Stimulated activated CD8-positive, alpha-beta memory T cell treated with anti-CD3 and anti-CD28 coated beads, Interleukin-12 subunit alpha, Interleukin-12 subunit beta, amount 100 ng/mL, for 1 hour (primary cell): ENCODE data around the gene TMEM138.
A peak's percentile ranks its signal among the peaks of the same experiment; 100 is the strongest.

ENCODE experiments used
- DNase-seq: peaks from one replicate; pipeline ENCODE4 v3.0.0-alpha.2; 2020; ENCODE audit warnings: low read depth

TMEM138 gene

DNA sequence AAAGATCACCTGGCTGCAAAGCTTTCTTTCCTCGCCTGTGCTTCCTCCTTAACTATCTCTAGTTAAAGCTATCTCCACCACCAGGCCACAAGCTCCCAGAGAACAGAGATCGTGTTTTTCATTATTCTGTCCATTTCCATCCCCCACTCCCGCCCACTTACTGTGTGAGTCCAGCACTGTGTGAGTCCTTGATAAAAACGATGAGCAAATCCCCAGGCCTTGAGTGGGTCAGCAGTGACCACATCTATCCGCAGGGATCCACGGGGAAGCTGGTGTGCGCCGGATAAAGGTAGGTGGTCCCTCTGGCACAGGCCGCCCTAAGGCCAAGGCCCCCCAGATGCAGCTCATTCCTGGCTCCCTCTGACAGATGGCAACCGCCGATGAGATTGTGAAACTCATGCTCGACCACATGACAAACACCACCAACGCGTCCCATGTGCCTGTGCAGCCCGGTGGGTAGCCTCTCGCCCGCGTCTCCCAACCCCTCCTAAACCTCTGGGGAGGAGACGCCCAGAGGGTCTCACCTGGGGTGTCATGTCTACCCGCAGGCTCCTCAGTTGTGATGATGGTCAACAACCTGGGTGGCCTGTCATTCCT lies 19.9 kb upstream of the TMEM138 start:
- no peak for DNase-seq

DNA sequence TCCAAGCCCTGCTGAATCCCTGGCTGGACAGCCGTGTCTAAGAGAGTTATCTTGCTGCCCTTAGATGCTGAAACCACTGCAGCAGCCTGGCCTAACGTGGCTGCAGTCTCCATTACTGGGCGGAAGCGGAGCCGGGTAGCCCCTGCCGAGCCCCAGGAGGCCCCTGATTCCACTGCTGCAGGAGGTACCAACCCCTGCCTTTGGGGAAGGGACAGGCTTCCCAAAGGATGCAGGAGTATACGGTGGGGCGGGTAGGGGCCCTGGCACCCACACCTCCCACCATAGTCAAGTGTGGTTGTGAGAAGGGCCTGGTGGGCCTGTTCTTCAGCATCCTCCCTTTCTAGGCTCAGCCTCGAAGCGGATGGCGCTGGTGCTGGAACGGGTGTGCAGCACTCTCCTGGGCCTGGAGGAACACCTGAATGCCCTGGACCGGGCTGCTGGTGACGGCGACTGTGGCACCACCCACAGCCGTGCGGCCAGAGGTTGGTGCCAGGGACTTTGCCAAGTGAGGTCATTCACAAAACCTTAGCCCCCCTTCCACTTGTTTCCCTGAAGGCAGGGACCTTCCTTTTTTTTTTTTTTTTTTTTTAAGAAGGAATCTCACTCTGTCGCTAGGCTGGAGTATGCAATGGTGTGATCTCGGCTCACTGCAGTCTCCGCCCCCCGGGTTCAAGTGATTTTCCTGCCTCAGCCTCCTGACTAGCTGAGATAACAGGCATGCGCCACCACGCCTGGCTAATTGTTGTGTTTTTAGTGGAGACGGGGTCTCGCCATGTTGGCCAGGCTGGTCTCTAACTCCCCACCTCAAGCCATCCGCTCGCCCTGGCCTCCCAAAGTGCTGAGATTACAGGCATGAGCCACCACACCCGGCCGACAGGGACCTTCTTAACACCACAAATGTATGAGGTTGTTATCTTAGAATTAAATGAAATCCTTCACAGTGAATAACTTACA lies 18.1 kb upstream of the TMEM138 start:
- DNase-seq = no peak

- DNase-seq = no peak
Measured at GRCh38 chr11:61345170-61345610, 17.0 kb upstream of the TMEM138 start.

GRCh38 chr11:61345954-61346843 lies 16.0 kb upstream of the TMEM138 start:
- DNase-seq = no peak

DNA sequence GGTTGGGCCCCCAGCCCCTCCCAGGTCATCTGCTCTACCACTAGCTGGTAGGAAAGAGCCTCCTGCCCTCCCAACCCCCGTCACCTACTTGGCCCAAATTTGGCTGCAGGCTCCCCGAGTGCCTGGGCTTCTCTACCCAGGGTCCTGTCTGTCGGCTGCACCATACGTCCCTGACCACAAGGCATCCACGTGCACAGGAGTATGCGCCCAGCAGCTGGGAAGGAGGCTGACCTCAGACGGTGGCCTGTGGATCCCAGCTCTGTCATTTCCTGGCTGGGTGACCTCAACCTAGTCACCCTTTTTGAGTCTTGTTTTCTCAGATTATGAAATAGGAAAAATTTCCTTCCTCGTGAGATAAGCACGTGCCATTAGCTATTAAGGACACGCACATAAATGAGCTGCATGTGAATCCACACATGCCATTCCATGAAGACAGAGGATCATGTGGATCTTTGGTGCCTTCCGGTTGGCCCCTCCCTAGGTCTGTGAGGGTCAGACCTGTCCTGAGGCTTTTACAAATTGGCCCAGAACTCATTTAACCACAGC lies 14.2 kb upstream of the TMEM138 start:
- no peak for DNase-seq

DNA sequence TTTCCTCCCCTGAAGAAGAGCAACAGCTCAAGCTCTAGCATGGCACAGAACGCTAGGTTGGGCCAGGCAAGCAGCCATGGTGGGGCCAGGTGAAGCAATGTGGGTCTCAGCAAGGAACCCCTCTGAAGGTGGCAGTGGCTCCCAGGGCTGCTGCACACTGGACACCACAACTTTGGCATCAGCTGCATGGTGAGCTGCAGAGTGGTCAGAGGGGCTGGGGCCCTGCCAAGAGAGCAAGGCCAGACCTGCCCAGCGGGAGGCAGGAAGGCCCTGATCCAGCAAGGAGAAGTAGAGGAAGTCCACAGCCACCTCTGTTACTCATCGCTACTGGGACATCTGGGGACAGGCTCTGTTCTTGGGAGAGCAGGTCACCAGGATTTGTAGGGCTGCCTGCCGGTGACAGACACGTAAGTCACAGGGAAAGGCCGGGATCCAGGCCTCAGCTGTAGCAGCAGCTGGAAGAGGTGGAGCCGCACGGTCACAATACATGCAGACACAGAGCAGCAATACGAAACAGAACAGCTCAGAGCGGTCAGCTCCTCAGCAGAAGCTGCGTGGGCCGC lies 12.9 kb upstream of the TMEM138 start:
- DNase-seq = no peak

DNA sequence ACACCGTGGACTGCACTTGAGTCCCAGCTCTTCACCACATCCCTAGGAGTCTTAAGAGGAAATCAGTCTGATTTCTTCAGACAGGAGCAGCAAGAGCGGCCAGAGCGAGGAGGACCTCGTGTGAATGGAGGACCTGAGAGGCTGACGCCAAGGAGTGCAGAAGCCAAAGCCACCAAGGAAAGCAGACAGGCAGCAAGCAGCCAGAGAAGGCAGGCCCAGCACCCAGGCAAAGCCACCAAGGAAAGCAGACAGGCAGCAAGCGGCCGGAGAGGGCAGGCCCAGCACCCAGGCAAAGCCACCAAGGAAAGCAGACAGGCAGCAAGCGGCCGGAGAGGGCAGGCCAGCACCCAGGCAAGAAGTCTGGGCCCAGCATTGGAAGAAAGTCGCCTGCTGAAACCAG lies 12.3 kb upstream of the TMEM138 start:
- no peak for DNase-seq

- no peak for DNase-seq
Measured at GRCh38 chr11:61350336-61350735, 11.8 kb upstream of the TMEM138 start.

GRCh38 chr11:61350803-61351202 lies 11.4 kb upstream of the TMEM138 start:
- no peak for DNase-seq

DNA sequence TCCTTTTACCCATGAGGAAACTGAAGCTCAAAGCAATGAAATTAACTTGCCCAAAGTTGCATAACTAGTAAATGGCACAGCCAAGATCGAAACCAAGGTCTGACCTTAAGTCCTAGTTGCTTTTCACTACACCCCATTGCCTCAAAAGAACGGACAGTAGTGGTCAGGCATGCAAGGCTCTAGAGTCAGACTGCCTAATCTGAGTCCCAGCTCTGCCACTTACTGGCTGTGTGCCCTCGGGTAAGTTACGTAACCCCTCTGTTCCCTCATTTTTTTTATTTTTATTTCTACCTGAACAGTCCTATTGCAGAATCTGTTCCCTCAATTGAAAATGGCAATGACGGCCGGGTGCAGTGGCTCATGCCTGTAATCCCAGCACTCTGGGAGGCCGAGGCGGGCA lies 10.1 kb upstream of the TMEM138 start:
- no peak for DNase-seq

GRCh38 chr11:61353131-61354067 lies 8.8 kb upstream of the TMEM138 start:
- no peak for DNase-seq

DNA sequence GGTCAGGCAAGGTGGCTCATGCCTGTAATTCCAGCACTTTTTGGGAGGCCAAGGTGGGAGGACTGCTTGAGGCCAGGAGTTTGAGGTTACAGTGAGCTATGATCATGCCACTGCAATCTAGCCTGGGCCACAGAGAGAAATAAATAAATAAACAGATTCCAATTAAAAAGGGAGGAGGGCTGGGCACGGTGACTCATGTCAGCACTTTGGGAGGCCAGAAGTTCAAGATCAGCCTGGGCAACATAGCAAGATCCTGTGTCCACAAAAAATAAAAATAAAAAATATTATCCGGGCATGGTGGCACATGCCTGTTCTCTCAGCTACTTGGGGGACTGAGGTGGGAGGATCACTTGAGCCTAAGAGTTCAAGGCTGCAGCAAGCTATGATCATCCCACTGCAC lies 8.0 kb upstream of the TMEM138 start:
- DNase-seq = no peak

DNA sequence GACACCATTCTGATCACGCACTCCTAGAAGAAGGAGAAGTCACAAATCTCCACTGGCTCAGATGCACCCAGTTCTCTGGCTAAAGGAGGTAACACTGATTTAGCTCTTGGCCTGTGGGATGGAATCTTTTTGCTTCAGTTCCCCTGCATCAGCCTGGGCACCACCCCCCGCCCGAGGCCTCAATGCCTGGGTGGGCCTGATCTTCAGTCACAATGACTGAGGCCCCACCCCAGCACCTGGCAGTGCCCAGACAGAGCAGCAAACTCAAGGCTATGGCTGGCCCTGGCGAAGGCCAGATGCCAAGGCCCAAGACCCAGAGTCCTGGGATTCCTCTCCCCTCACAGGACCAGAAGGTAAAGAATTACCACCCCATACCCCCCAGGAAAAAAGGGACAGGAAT lies 5.5 kb upstream of the TMEM138 start:
- no peak for DNase-seq

- DNase-seq = no peak
Measured at GRCh38 chr11:61357233-61357893, 4.8 kb upstream of the TMEM138 start.

GRCh38 chr11:61357894-61358239 lies 4.3 kb upstream of the TMEM138 start:
- DNase-seq = no peak

DNA sequence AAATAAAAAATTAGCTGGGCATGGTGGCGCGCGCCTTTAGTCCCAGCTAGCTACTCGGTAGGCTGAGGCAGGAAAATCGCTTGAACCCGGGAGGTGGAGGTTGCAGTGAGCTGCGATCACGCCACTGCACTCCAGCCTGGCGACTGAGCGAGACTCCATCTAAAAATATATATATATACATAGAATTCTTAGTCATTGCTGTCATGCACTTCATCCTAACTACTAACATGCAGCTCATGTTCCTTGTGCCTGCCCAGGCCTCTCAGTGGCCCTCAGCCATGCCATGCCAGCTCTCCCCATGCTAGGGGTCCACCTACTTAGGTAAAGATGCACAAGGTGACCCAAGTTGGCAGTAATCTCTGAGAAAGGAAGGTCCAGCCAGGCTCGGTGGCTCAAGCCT lies 3.6 kb upstream of the TMEM138 start:
- DNase-seq = no peak

- no peak for DNase-seq
Measured at GRCh38 chr11:61359516-61359915, 2.7 kb upstream of the TMEM138 start.

DNA sequence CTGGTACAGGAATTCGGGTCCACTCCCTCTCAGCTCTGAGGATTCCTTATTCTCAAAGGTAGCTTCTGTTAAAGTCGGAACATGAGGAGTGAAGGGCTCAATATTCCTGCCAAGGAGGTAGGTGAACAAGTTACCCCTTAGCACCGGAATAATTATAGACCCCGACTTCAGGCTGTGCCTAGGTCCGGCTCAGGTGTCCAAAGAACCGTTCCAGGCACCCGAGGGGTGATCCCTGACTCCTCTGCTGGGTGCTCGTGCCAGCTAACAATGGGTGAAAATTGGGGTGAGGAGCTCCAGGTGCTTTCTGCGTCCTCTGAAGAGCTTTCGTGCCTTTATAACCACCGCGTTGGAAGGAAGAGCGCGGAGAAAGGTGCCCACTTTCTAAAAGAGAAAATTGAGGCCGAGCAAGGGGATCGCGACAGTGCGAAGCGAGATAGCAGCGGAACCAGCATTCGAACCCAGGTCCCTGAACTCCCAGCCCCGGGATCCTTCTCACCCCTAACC lies 885 bp upstream of the TMEM138 start:
- no peak for DNase-seq

- DNase-seq = peak; percentile 2
Measured at GRCh38 chr11:61362542-61362875, 335 bp downstream of the TMEM138 start.

GRCh38 chr11:61364012-61364675 lies 2.0 kb downstream of the TMEM138 start:
- no peak for DNase-seq
